Nephron (organoid): ENCODE measurements around the gene EYA4.
A peak's percentile ranks its signal among the peaks of the same experiment; 100 is the strongest.

Experiments used
- H3K27ac Mint-ChIP-seq, 3 experiments: 2 replicates each; pipeline ENCODE4 v1.8.0; 2020; ENCODE audit warnings: mixed read lengths in 3 of 3, mild to moderate bottlenecking in 2 of 3, moderate library complexity in 1 of 3
- H3K27me3 Mint-ChIP-seq: 2 replicates; pipeline ENCODE4 v1.8.0; 2021; ENCODE audit warnings: low read depth, mild to moderate bottlenecking, moderate library complexity, mixed read lengths
- H3K36me3 Mint-ChIP-seq: 2 replicates; pipeline ENCODE4 v1.8.0; 2020; ENCODE audit warnings: low read depth, mixed read lengths
- H3K4me1 Mint-ChIP-seq: 2 replicates; pipeline ENCODE4 v1.8.0; 2020; ENCODE audit warnings: mixed read lengths
- H3K4me3 Mint-ChIP-seq, 3 experiments: 2 replicates each; pipeline ENCODE4 v1.8.0; 2020; ENCODE audit warnings: mild to moderate bottlenecking in 3 of 3, mixed read lengths in 3 of 3, moderate library complexity in 2 of 3
- H3K9me3 Mint-ChIP-seq: 2 replicates; pipeline ENCODE4 v1.8.0; 2020; ENCODE audit warnings: mixed read lengths
- CTCF ChIP-seq, 3 experiments: fragments of 200-600 bp; sonication (generic); IDR thresholded peaks; one replicate each; pipeline ENCODE4 v1.5.0; 2021; ENCODE audit warnings: antibody characterized with exemption in 3 of 3; ENCODE audit not compliant: unreplicated experiment in 3 of 3

EYA4 gene

GRCh38 chr6:133424359-133424758, 183.2 kb downstream of the EYA4 start:
- Mint-ChIP-seq H3K27me3 (no peaks in the 10 kb centered on the region), H3K4me3 (no peak overlapping the region), H3K9me3 (no peaks in the 10 kb centered on the region), H3K36me3 (peaks cover 12% of the 10 kb centered on the region), H3K4me1 (peaks cover 28% of the 10 kb centered on the region), H3K27ac (no peak overlapping the region)
- TF ChIP-seq CTCF (IDR thresholded peaks at IDR 0.05; ENCODE audit: unreplicated experiment in 3 of 3): no peak

- Mint-ChIP-seq H3K36me3 (peaks cover 12% of the 10 kb centered on the region), H3K4me3 (no peak overlapping the region), H3K27ac (no peak overlapping the region), H3K27me3 (no peaks in the 10 kb centered on the region), H3K4me1 (peaks cover 33% of the 10 kb centered on the region), H3K9me3 (no peaks in the 10 kb centered on the region)
- no peak for TF ChIP-seq CTCF (IDR thresholded peaks at IDR 0.05; ENCODE audit: unreplicated experiment in 3 of 3)
These were observed 184.9 kb downstream of the EYA4 start for GRCh38 chr6:133426038-133426437.

GRCh38 chr6:133428295-133428694, 187.1 kb downstream of the EYA4 start:
- H3K36me3 Mint-ChIP-seq: peaks cover 9% of the 10 kb centered on the region
- no peak for TF ChIP-seq CTCF (IDR thresholded peaks at IDR 0.05; ENCODE audit: unreplicated experiment in 3 of 3)
- peaks cover 56% of the 10 kb centered on the region for H3K4me1 Mint-ChIP-seq
- no peak overlapping the region for H3K4me3 Mint-ChIP-seq
- no peaks in the 10 kb centered on the region for H3K9me3 Mint-ChIP-seq
- no peaks in the 10 kb centered on the region for H3K27me3 Mint-ChIP-seq
- peak overlapping the region in 1 of 3 experiments; percentile 49 for H3K27ac Mint-ChIP-seq

GRCh38 chr6:133430530-133430929, 189.4 kb downstream of the EYA4 start:
- H3K4me3 Mint-ChIP-seq: no peak overlapping the region
- no peak for TF ChIP-seq CTCF (IDR thresholded peaks at IDR 0.05; ENCODE audit: unreplicated experiment in 3 of 3)
- peaks cover 9% of the 10 kb centered on the region for H3K36me3 Mint-ChIP-seq
- peak overlapping the region in 2 of 3 experiments; percentile 8 to 62 for H3K27ac Mint-ChIP-seq
- H3K27me3 Mint-ChIP-seq: no peaks in the 10 kb centered on the region
- peaks cover 70% of the 10 kb centered on the region for H3K4me1 Mint-ChIP-seq
- no peaks in the 10 kb centered on the region for H3K9me3 Mint-ChIP-seq

- peak overlapping the region; percentile 8 to 94 (median 62) for H3K27ac Mint-ChIP-seq
- peaks cover 65% of the 10 kb centered on the region for H3K4me1 Mint-ChIP-seq
- H3K9me3 Mint-ChIP-seq: no peaks in the 10 kb centered on the region
- H3K36me3 Mint-ChIP-seq: peaks cover 5% of the 10 kb centered on the region
- H3K27me3 Mint-ChIP-seq: no peaks in the 10 kb centered on the region
- TF ChIP-seq CTCF (IDR thresholded peaks at IDR 0.05; ENCODE audit: unreplicated experiment in 3 of 3): no peak
- H3K4me3 Mint-ChIP-seq: no peak overlapping the region
These were observed 189.9 kb downstream of the EYA4 start for GRCh38 chr6:133431031-133431430.
